Measurements from ENCODE around the gene DLG2.

DLG2 gene

GRCh38 chr11:84655712-84656111, 971.4 kb downstream of the DLG2 start:
- DNase-seq (ENCODE audit: low spot score): no peak

- no peak for DNase-seq (ENCODE audit: low spot score)
These were observed 978.7 kb downstream of the DLG2 start for GRCh38 chr11:84648471-84648870.

GRCh38 chr11:84645988-84646694, 981.0 kb downstream of the DLG2 start:
- DNase-seq (ENCODE audit: low spot score): no peak

- no peak for DNase-seq (ENCODE audit: low spot score)
These were observed 984.6 kb downstream of the DLG2 start for GRCh38 chr11:84642500-84642899.

- DNase-seq (ENCODE audit: low spot score): no peak
These were observed 992.8 kb downstream of the DLG2 start for GRCh38 chr11:84634309-84634708.

GRCh38 chr11:84628871-84629620, 998.1 kb downstream of the DLG2 start:
- no peak for DNase-seq (ENCODE audit: low spot score)

- no peak for DNase-seq (ENCODE audit: low spot score)
These were observed 1000.9 kb downstream of the DLG2 start for GRCh38 chr11:84626256-84626655.

GRCh38 chr11:84612645-84613044, 1014.5 kb downstream of the DLG2 start:
- no peak for DNase-seq (ENCODE audit: low spot score)

- no peak for DNase-seq (ENCODE audit: low spot score)
These were observed 1018.3 kb downstream of the DLG2 start for GRCh38 chr11:84608837-84609196.

GRCh38 chr11:84607975-84608836, 1018.9 kb downstream of the DLG2 start:
- DNase-seq (ENCODE audit: low spot score): peak; percentile 65

- DNase-seq (ENCODE audit: low spot score): peak; percentile 30
These were observed 1032.5 kb downstream of the DLG2 start for GRCh38 chr11:84594602-84595001.

GRCh38 chr11:84590106-84590505, 1037.0 kb downstream of the DLG2 start:
- DNase-seq (ENCODE audit: low spot score): no peak

- peak; percentile 45 for DNase-seq (ENCODE audit: low spot score)
These were observed 1038.9 kb downstream of the DLG2 start for GRCh38 chr11:84588131-84588829.

- DNase-seq (ENCODE audit: low spot score): no peak
These were observed 1044.0 kb downstream of the DLG2 start for GRCh38 chr11:84583106-84583505.

GRCh38 chr11:84581083-84581482, 1046.1 kb downstream of the DLG2 start:
- no peak for DNase-seq (ENCODE audit: low spot score)

- no peak for DNase-seq (ENCODE audit: low spot score)
These were observed 1046.7 kb downstream of the DLG2 start for GRCh38 chr11:84580428-84580827.

GRCh38 chr11:84573868-84574267, 1053.3 kb downstream of the DLG2 start:
- no peak for DNase-seq (ENCODE audit: low spot score)

- no peak for DNase-seq (ENCODE audit: low spot score)
These were observed 1060.5 kb downstream of the DLG2 start for GRCh38 chr11:84566671-84567070.

GRCh38 chr11:84564867-84565184, 1062.3 kb downstream of the DLG2 start:
- no peak for DNase-seq (ENCODE audit: low spot score)

- DNase-seq (ENCODE audit: low spot score): no peak
These were observed 1062.8 kb downstream of the DLG2 start for GRCh38 chr11:84564180-84564866.

GRCh38 chr11:84563356-84563755, 1063.8 kb downstream of the DLG2 start:
- DNase-seq (ENCODE audit: low spot score): no peak

GRCh38 chr11:84560206-84560605, 1066.9 kb downstream of the DLG2 start:
- DNase-seq (ENCODE audit: low spot score): no peak
